CD4-positive, alpha-beta memory T cell (primary cell): ENCODE results near the gene SMC3. TPM values are rescaled to one million over a fixed set of nuclear protein-coding genes. Genes with fewer than 3 reads are reported as not detected.

Experiments
- CTCF ChIA-PET: fragments of 350-600 bp; sonication (Branson Sonifier 250); formaldehyde crosslinking; loops from one replicate; lab custom pipeline; 2021; ENCODE audit warnings: inconsistent platforms; ENCODE audit not compliant: partially characterized antibody; lab: Charles Lee
- POLR2A ChIA-PET: fragments of 350-600 bp; sonication (Branson Sonifier 250); formaldehyde crosslinking; loops from one replicate; lab custom pipeline; 2021; ENCODE audit not compliant: partially characterized antibody; lab: Charles Lee
- DNase-seq, 5 donors: peaks; one replicate each; pipeline versions ENCODE4 v3.0.0 to v3.0.0-alpha.2; 2020 to 2022; ENCODE audit warnings: mixed read lengths in 1 of 5
- H3K27ac ChIP-seq: one replicate; pipeline ENCODE4 v1.7.0; 2013; ENCODE audit warnings: low read depth, low read length
- H3K27me3 ChIP-seq: 2 replicates; pipeline ENCODE4 v1.7.0; 2013; ENCODE audit warnings: mild to moderate bottlenecking, low read length, moderate library complexity; ENCODE audit not compliant: insufficient read depth
- H3K36me3 ChIP-seq: 2 replicates; pipeline ENCODE4 v1.7.0; 2013; ENCODE audit warnings: mild to moderate bottlenecking, low read length, moderate library complexity; ENCODE audit not compliant: insufficient read depth
- H3K4me1 ChIP-seq: 2 replicates; pipeline ENCODE4 v1.7.0; 2013; ENCODE audit warnings: mild to moderate bottlenecking, low read length, moderate library complexity; ENCODE audit not compliant: insufficient read depth
- H3K4me3 ChIP-seq, 2 donors: one replicate each; pipeline ENCODE4 v1.7.0; 2013; ENCODE audit warnings: low read length in 2 of 2, mild to moderate bottlenecking in 1 of 2
- H3K9me3 ChIP-seq, 2 donors: one replicate each; pipeline ENCODE4 v1.7.0; 2013; ENCODE audit warnings: low read length in 2 of 2, control low read depth in 1 of 2; ENCODE audit not compliant: control insufficient read depth in 1 of 2
- H3K27ac Mint-ChIP-seq, 7 donors: one replicate each; pipeline ENCODE4 v1.8.0; 2020 to 2021; ENCODE audit warnings: mixed read lengths in 7 of 7, mild to moderate bottlenecking in 6 of 7, inconsistent platforms in 3 of 7, moderate library complexity in 3 of 7
- H3K27me3 Mint-ChIP-seq, 2 donors: one replicate each; pipeline ENCODE4 v1.8.0; 2020 to 2021; ENCODE audit warnings: mixed read lengths in 2 of 2
- H3K36me3 Mint-ChIP-seq, 2 donors: one replicate each; pipeline ENCODE4 v1.8.0; 2020 to 2021; ENCODE audit warnings: mixed read lengths in 2 of 2, inconsistent platforms in 1 of 2, mild to moderate bottlenecking in 1 of 2
- H3K4me1 Mint-ChIP-seq, 4 donors: one replicate each; pipeline ENCODE4 v1.8.0; 2020 to 2021; ENCODE audit warnings: mixed read lengths in 4 of 4, mild to moderate bottlenecking in 1 of 4
- H3K4me3 Mint-ChIP-seq, 8 donors: one replicate each; pipeline ENCODE4 v1.8.0; 2020 to 2021; ENCODE audit warnings: mixed read lengths in 8 of 8, mild to moderate bottlenecking in 7 of 8, moderate library complexity in 6 of 8, inconsistent platforms in 3 of 8
- H3K9me3 Mint-ChIP-seq, 8 donors: one replicate each; pipeline ENCODE4 v1.8.0; 2020 to 2021; ENCODE audit warnings: mixed read lengths in 8 of 8, mild to moderate bottlenecking in 5 of 8, inconsistent platforms in 3 of 8, moderate library complexity in 1 of 8
- intact Hi-C: fragments of 100-400 bp; cut with micrococcal nuclease; formaldehyde crosslinking; loops from one replicate; pipeline ENCODE4 v1.15.1; 2023
- polyA plus RNA-seq, 2 donors: library from polyadenylated mRNA; unstranded; fragments of 300-500 nt; fragmentation: Illumina TruSeq; gene quantifications; one replicate each; pipeline ENCODE4 v1.2.3, GENCODE V29; 2021
- total RNA-seq, 2 experiments: library from RNA; stranded (reverse); gene quantifications; one replicate each; pipeline ENCODE4 v1.2.3, GENCODE V29; 2021

The SMC3 gene
- total RNA-seq (10 to 100 TPM; 53.4 to 59.5 TPM), polyA plus RNA-seq (10 to 100 TPM; 43.8 to 96.1 TPM)

GRCh38 chr10:110567201-110568054 lies at the start of gene SMC3:
SMC3 (plus strand) TSS chr10:110567695; CDS start chr10:110567817, 122 bp downstream.
- H3K4me3 Mint-ChIP-seq = peak within 1 kb of the TSS; percentile 91 to 97 (median 96)
- Histone ChIP-seq H3K36me3 (no peaks in the 10 kb centered on the region), H3K27ac (peak within 1 kb of the TSS; percentile 90), H3K4me3 (peak within 1 kb of the TSS; percentile 72 to 93), H3K4me1 (peaks cover 45% of the 10 kb centered on the region), H3K27me3 (no peaks in the 10 kb centered on the region), H3K9me3 (no peaks in the 10 kb centered on the region)
- peak within 1 kb of the TSS; percentile 95 to 99 (median 98) for H3K27ac Mint-ChIP-seq
- H3K9me3 Mint-ChIP-seq = no peaks in the 10 kb centered on the region
- peaks cover 26 to 51% (median 36%) of the 10 kb centered on the region in 4 donors for H3K4me1 Mint-ChIP-seq
- CTCF ChIA-PET = interaction anchor here (1.1 to 1.4 kb wide), 3 partner anchors 9 to 33 kb away, joined by 3 to 5 read pairs (median 4); no protein-coding TSS in a partner anchor
- H3K27me3 Mint-ChIP-seq = peaks cover 1 to 12% of the 10 kb centered on the region in 2 donors
- DNase-seq = peak; percentile 91 to 96 (median 93)
- intact Hi-C loops = loop anchor here (1.0 to 10.0 kb wide), 7 partner anchors 10 to 643 kb away; partner anchors contain the start of genes DUSP5, MXI1 and XPNPEP1
- POLR2A ChIA-PET = interaction anchor here (0.8 to 3.9 kb wide), 11 partner anchors 9 to 1809 kb away, joined by 3 to 30 read pairs (median 5); partner anchors contain the start of genes BBIP1, SHOC2 and SMNDC1
- peaks cover 4 to 29% of the 10 kb centered on the region in 2 donors for H3K36me3 Mint-ChIP-seq

- Histone ChIP-seq H3K36me3 (no peaks in the 10 kb centered on the region), H3K27ac (no peak overlapping the region), H3K9me3 (no peaks in the 10 kb centered on the region), H3K4me3 (no peak overlapping the region), H3K27me3 (no peaks in the 10 kb centered on the region), H3K4me1 (peaks cover 11% of the 10 kb centered on the region)
- intact Hi-C loops = no loop called here
- H3K27ac Mint-ChIP-seq = peak overlapping the region in 6 of 7 donors; percentile 1 to 83 (median 28)
- CTCF ChIA-PET = interaction anchor here (0.9 to 1.3 kb wide), 3 partner anchors 16 to 212 kb away, joined by 3 read pairs; no protein-coding TSS in a partner anchor
- DNase-seq = no peak
- POLR2A ChIA-PET = interaction anchor here (1.0 to 3.3 kb wide), 3 partner anchors 24 to 168 kb away, joined by 3 to 13 read pairs (median 4); partner anchors contain the start of gene DUSP5
- H3K4me3 Mint-ChIP-seq = no peak overlapping the region
- H3K9me3 Mint-ChIP-seq = peaks cover 0 to 2% (median 0%) of the 10 kb centered on the region in 8 donors
- peaks cover 15 to 24% (median 17%) of the 10 kb centered on the region in 4 donors for H3K4me1 Mint-ChIP-seq
- peaks cover 0 to 1% of the 10 kb centered on the region in 2 donors for H3K36me3 Mint-ChIP-seq
- no peaks in the 10 kb centered on the region for H3K27me3 Mint-ChIP-seq
These were observed 45.0 kb upstream of the SMC3 start for GRCh38 chr10:110522365-110522988.

GRCh38 chr10:110523736-110524135 lies 43.8 kb upstream of the SMC3 start:
- Histone ChIP-seq H3K4me3 (no peak overlapping the region), H3K4me1 (peaks cover 19% of the 10 kb centered on the region), H3K9me3 (no peaks in the 10 kb centered on the region), H3K27ac (no peak overlapping the region), H3K27me3 (no peaks in the 10 kb centered on the region), H3K36me3 (no peaks in the 10 kb centered on the region)
- Mint-ChIP-seq H3K4me1 (peaks cover 22 to 37% (median 23%) of the 10 kb centered on the region in 4 donors), H3K27me3 (no peaks in the 10 kb centered on the region), H3K9me3 (peaks cover 0 to 2% (median 0%) of the 10 kb centered on the region in 8 donors), H3K27ac (peak overlapping the region in 2 of 7 donors; percentile 6 to 18), H3K4me3 (no peak overlapping the region), H3K36me3 (peaks cover 0 to 1% of the 10 kb centered on the region in 2 donors)
- intact Hi-C loops = no loop called here
- ChIA-PET POLR2A (interaction anchor here (3.3 kb wide), 1 partner anchor 25 kb away, joined by 13 read pairs; the partner anchor contains the start of gene DUSP5), CTCF (no interaction called here)
- no peak for DNase-seq

- Histone ChIP-seq H3K36me3 (no peaks in the 10 kb centered on the region), H3K27ac (no peak overlapping the region), H3K9me3 (no peaks in the 10 kb centered on the region), H3K4me3 (no peak overlapping the region), H3K4me1 (peaks cover 24% of the 10 kb centered on the region), H3K27me3 (no peaks in the 10 kb centered on the region)
- ChIA-PET CTCF (no interaction called here), POLR2A (interaction anchor here (3.3 kb wide), 1 partner anchor 26 kb away, joined by 13 read pairs; the partner anchor contains the start of gene DUSP5)
- peaks cover 0 to 2% (median 0%) of the 10 kb centered on the region in 8 donors for H3K9me3 Mint-ChIP-seq
- H3K27me3 Mint-ChIP-seq = no peaks in the 10 kb centered on the region
- peaks cover 0 to 1% of the 10 kb centered on the region in 2 donors for H3K36me3 Mint-ChIP-seq
- DNase-seq = no peak
- H3K27ac Mint-ChIP-seq = peak overlapping the region in 5 of 7 donors; percentile 37 to 90 (median 39)
- no peak overlapping the region for H3K4me3 Mint-ChIP-seq
- H3K4me1 Mint-ChIP-seq = peaks cover 26 to 43% (median 29%) of the 10 kb centered on the region in 4 donors
- intact Hi-C loops = no loop called here
These were observed 43.2 kb upstream of the SMC3 start for GRCh38 chr10:110524179-110524858.

GRCh38 chr10:110524859-110525232 lies 42.6 kb upstream of the SMC3 start:
- peaks cover 29 to 48% (median 34%) of the 10 kb centered on the region in 4 donors for H3K4me1 Mint-ChIP-seq
- POLR2A ChIA-PET = no interaction called here
- no peak for DNase-seq
- peaks cover 30% of the 10 kb centered on the region for H3K4me1 ChIP-seq
- CTCF ChIA-PET = no interaction called here
- H3K9me3 Mint-ChIP-seq = peaks cover 0 to 2% (median 0%) of the 10 kb centered on the region in 8 donors
- no peaks in the 10 kb centered on the region for H3K36me3 ChIP-seq
- H3K27ac Mint-ChIP-seq = peak overlapping the region in 5 of 7 donors; percentile 37 to 90 (median 39)
- intact Hi-C loops = no loop called here
- H3K27me3 Mint-ChIP-seq = no peaks in the 10 kb centered on the region
- no peak overlapping the region for H3K27ac ChIP-seq
- H3K4me3 ChIP-seq = no peak overlapping the region
- no peaks in the 10 kb centered on the region for H3K36me3 Mint-ChIP-seq
- H3K4me3 Mint-ChIP-seq = no peak overlapping the region
- H3K27me3 ChIP-seq = no peaks in the 10 kb centered on the region
- H3K9me3 ChIP-seq = no peaks in the 10 kb centered on the region

GRCh38 chr10:110525349-110526260 lies 41.9 kb upstream of the SMC3 start:
- Histone ChIP-seq H3K36me3 (no peaks in the 10 kb centered on the region), H3K27ac (no peak overlapping the region), H3K4me1 (peaks cover 36% of the 10 kb centered on the region), H3K9me3 (no peaks in the 10 kb centered on the region), H3K27me3 (no peaks in the 10 kb centered on the region), H3K4me3 (no peak overlapping the region)
- Mint-ChIP-seq H3K36me3 (no peaks in the 10 kb centered on the region), H3K27ac (peak overlapping the region in 3 of 7 donors; percentile 4 to 37 (median 13)), H3K4me1 (peaks cover 30 to 50% (median 37%) of the 10 kb centered on the region in 4 donors), H3K4me3 (no peak overlapping the region), H3K9me3 (peaks cover 0 to 2% (median 0%) of the 10 kb centered on the region in 8 donors), H3K27me3 (no peaks in the 10 kb centered on the region)
- no peak for DNase-seq
- POLR2A ChIA-PET = no interaction called here
- intact Hi-C loops = no loop called here
- CTCF ChIA-PET = no interaction called here
